Measurements from ENCODE around the gene ZNF318.
"Not testable (repeated sequence)": the region's sequence is repeated elsewhere in the genome, so short reads cannot be mapped to it uniquely, and the experiment has no call there.

ZNF318 gene

DNA sequence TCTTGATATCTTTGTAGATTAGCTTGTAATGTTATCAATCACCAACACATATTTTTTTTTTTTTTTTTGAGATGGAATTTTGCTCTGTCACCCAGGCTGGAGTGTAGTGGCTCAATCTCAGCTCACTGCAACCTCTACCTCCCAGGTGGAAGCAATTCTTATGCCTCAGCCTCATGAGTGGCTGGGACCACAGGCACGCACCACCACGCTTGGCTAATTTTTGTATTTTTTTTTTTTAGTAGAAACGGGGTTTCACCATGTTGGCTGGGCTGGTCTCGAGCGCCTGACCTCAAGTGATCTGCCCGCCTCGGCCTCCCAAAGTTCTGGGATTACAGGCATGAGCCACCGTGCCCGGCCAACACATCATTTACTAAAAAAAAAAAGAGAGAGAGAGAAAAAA lies 11.4 kb upstream of the ZNF318 start:
- DNase-seq = not testable (repeated sequence)

DNA sequence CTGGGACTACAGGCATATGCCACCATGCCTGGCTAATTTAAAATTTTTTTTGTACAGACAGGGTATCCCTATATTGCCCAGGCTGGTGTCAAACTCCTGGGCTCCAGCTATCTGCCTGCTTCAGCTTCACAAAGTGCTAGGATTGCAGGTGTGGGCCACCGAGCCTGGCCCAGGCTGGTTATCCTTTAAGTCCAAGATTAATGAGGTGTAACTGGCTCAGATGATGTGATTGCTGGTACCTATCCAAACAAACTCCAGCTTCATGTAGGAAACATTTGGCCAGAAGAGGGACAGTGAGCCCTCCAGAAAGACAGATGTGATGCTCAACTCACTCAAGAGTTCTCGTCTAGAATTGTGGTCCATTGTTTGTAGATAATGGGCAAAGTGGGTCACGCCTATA lies 9.2 kb upstream of the ZNF318 start:
- DNase-seq = no peak

DNA sequence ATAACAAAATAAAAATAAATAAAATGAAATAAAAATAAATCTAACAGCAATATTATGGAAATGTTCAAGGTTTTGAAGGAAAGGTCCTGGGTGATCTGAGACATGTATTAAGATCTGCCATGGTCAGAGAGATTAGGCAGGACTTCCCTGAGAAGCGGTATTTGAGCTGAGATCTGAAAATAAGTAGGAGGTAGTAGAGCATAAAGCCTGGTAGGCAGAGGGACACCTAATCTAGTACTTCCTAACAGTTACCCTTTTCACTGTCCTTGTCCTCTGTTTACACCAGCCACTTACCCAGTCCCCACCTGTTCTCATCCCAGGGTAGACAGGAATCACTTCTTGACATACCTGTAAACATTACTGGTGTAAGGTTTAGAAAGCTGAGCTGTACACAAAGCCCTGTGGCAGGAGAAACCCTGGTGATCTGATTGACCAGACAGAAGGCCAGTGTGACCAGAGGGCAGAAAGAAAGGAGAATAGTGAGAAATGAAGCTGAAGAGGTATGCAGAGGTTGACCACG lies 8.3 kb upstream of the ZNF318 start:
- DNase-seq = no peak

DNA sequence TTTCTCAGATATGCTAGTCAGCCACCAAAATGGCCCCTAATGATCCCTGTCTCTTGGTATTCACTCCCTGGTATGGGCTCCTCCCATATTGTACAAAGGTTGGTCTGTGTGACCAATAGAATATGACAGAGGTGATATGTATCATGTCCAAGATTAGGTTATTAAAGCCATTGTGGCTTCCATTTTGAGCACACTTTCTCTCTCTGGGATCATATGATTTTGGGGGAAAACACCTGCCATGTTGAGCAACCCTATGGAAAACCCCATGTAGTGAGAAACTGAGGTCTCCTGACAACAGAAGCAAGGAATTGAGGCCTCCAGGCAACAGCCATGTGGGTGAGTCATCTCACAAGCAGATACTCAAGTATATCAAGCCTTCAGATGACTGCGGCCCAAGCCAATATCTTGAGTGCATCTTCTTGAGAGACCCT lies 7.1 kb upstream of the ZNF318 start:
- no peak for DNase-seq

DNA sequence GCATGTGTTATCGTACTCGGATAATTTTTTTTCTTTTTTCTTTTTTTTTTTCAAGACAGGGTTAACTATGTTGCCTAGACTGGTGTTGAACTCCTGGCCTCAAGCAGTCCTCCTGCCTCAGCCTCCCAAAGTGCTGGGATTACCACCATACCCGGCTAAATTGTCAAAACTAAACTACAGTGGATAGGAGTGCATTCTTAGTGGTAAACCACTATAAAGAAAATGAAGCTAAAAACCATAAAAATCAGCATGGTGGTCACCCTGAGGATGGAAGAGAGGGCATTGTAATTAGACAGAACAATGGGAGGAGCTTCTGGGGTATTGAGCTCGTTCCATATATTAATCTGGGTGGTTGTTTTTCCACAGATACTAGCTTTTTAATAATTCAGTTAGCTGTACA lies 6.2 kb upstream of the ZNF318 start:
- no peak for DNase-seq

DNA sequence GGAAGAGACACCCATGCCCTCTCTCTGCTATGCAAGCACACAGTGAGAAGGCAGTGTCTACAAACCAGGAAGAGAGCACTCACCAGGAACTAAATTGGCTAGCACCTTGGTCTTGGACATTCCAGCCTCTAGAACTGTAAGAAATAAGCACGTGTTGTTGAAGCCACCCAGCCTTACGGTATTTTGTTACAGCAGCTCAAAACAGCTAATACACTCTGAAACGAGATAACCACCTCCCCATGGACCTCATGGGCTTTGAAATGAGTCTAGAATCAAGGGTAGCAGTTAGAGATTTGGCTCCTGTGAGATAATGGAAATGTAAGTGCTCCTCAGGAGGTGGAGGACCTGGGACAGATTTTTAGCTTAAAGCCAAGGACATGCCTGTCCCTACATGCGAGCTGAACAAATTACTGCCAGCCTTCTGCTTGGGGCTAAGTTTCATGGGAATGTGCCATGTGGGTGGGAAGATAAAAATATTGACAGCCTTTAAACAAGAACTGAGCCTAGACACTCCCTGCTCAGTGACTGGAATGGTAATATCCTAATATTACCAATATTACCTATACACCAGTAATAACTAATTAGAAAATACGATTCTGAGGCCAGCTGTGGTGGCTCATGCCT lies 3.9 kb upstream of the ZNF318 start:
- no peak for DNase-seq

DNA sequence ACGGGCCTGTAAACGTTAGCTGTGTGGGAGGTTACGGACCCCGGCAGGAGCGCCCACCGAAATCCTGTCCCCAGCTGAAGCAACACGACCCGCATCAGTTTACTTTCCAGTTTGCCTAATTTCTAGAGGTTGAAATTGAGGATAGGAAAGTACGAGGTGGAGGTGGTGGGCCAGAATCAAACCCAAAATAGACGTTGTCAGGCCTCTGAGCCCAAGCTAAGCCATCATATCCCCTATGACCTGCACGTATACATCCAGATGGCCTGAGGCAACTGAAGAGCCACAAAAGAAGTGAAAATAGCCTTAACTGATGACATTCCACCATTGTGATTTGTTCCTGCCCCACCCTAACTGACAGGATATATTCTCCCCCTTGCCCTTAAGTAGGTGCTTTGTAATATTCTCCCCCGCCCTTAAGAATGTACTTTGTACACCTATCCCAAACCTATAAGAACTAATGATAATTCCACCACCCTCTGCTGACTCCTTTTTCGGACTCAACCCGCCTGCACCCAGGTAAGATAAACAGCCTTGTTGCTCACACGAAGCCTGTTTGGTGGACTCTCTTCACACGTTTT lies 645 bp upstream of the ZNF318 start:
- DNase-seq = not testable (repeated sequence)

DNA sequence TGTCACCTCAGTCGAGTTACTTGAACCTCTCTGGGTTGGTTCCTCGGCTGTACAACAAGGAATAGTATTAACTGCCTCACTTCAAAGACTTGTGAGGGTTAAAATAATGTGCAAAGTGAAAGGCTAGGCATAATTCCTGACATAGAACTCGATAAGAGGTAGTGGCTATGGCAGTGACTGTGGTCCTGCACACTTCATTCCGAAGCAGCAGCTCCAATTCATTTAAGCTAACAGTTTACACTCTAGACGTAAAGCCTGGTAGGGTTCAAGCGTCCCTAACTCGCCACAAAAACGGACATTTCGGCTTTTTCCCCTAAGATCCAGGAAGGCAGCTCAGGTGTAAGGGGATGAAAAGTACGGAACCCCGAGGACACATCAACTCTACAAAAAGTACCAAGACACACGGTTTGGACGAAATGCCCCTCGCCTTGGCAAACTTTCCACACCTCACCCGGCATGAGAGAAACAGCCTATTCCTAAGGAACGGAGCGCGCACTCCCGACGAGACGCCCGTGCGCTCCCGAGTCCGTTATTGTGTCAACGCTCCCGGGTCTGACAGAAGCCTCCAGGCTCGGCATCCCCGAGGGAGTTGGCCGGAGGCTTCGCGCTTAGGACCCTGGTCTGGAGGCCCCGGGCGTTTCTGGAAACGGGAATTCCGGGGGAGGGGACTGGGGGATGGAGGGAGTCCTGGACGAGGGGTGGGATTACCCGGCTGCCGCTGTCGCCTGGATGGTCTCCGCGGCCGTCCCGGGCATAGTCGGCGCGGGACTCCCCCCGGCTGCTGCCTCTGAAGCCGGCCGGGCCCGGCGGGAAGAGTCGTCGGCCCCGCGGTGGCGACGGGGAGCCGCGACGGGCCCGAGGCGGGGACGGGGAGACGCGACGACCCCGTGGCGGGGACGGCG lies 937 bp downstream of the ZNF318 start:
- DNase-seq = peak; percentile 9

DNA sequence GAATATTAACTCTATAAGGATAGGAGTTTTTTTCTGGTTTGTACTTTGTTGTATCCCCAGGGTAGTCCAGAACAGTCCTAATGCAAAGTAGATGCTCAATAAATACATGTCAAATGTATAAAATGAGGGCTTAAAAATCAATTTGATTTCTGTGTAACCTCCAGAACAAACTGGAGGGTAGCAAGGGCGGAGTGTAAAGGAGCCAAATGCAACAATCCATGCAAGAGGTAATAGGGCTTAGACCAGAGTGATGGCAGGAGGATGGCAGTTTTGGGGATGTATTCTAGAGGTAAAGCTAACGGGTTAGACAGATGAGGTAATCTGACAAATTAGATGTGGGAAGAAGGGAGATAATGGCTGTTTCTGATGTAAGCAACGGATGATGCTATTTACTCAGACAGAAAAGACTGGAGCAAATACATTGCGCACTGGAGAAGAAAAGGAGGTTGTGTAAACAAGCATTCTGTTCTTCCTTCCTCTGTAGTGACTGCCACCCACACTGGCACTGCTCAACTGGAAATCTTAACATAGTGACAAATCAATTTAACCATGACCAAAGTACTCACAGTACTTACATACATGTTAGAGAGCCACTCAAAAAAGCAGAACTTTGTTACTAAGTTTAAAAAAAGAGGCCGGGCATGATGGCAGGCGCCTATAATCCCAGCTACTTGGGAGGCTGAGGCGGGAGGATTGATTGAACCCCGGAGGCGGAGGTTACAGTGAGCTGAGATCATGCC lies 2.0 kb downstream of the ZNF318 start:
- DNase-seq = no peak

DNA sequence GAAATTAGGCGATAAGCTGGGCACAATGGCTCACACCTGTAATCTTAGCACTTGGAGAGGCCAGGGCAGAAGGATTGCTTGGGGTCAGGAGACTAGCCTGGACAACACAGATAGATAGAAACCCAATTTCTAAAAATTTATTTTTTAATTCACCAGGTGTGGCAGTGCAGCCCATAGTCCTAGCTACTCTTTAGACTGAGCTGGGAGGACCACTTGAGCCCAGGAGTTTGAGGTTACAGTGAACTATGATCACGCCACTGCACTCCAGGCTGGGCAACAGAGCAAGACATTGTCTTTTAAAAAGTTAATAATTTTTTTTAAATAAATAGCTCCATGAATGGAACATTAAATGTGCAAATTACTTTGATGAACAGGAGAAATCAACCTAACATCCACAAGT lies 8.2 kb downstream of the ZNF318 start:
- no peak for DNase-seq

DNA sequence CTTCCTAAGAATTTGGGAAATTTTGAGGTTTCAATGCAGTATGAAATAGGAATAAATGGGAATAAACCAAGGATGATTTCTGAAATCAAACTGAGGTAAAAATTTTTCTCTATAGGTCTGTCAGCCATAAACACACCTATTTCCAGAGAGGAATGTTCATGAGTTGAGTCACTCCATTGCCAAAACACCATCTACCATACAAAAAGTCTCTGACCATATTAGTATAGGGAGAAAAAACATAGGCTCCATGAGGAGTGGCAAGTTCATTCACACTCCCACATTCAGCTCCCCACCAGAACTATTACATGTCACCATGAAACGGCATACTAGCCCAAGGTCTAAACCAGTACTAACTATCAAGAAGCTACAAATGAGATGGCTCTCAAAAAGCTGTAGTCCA lies 9.6 kb downstream of the ZNF318 start:
- no peak for DNase-seq

DNA sequence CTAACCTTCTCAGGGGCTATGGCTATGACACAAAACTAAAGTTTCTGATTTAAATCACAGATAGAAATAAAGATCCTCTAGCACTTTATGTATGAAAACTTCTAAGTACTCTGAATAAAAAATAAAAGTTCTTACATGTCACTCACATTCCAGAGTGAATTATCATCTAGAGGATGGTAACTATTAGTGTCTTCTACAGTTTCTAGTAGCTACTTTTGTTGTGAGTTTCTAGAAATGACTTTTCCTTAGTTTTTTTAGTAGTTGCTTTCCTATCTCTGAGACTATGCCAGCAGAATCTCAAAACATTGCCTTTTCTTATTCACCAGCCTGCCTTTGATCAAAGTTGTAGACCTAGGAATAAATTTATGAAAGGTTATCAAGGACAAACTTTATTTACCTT lies 10.1 kb downstream of the ZNF318 start:
- no peak for DNase-seq

DNA sequence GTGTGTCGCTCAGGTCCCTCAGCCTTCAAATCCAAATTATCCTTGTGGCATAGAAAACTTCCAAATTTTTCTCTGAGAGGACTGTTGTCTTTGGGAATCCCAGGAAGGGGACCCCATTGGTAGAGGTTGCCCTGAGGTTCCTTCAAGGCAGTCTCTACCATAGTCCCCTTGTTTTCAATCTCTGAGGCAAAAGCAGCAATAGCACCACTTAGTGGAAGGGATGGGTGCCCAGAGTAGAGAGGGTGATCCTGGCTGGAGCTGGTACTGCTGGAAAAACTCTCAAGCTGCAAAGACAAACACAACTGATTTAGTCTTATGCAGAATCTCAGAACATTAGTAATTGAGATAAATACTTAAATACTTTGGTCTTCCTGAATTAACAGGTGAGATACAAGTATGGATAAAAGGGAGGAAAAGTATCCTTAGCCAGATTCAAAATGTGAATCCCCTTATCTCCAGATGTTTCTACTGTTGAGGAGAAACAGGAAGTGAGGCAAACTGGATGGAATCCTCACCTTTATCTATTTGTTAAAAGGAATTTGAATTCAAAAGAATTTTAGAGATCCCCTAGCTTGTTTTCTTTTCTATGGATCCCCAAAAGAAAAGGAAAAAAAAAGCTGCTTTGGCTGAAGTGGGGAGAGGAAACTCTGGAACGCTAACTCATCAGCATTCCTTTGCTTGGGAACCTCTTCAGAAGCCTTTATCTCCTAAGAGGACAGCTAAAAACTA lies 13.4 kb downstream of the ZNF318 start:
- no peak for DNase-seq

DNA sequence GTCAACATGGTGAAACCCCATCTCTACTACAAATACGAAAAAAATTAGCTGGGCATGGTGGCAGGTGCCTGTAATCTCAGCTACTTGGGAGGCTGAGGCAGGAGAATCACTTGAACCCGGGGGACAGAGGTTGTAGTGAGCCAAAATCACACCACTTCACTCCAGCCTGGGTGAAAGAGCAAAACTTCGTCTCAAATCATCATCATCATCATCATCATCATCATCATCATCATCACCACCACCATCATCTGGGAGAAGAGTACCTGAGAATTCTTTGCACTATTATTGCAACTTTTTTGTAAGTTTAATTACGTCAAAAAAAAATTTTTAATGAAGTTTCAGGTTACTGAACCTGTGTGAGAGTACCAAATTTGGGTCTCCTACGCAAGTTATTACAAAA lies 17.5 kb downstream of the ZNF318 start:
- not testable (repeated sequence) for DNase-seq

DNA sequence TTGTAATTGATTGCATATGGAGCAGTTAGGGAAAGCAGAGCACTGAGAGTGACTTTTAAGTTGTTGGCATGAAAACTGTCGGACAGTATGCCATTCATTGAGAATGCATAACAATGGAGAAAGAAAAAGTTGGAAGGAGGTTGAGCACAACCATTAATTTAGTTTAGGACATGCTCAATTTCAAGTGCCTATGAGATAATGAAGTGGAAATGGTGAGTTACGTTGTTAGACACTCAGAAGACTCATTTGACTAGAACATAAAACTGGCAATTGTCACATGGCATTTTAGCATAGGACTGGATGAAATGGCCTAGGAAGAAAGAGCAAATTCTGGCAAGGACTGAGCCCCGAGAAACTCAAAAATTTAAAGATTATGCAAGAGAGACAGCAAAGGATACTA lies 22.0 kb downstream of the ZNF318 start:
- DNase-seq = no peak

DNA sequence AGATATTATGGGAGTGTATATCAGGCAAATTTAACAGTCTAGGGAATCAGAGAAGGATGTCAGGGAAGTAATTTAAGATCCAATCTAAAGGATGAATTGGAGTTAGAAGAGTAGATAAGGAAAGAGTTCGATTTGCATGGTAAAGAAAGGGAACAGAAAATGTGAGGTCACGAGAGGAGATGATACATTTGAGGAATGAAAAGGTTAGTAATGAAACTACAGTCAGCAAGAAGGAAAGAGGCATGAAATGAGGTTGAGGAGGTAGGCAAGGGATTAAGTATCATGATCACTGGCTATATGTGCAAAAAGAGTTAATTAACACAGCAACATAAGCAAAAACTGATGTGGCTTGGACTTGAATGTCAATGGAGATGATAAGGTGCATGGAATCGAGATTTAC lies 22.4 kb downstream of the ZNF318 start:
- no peak for DNase-seq

DNA sequence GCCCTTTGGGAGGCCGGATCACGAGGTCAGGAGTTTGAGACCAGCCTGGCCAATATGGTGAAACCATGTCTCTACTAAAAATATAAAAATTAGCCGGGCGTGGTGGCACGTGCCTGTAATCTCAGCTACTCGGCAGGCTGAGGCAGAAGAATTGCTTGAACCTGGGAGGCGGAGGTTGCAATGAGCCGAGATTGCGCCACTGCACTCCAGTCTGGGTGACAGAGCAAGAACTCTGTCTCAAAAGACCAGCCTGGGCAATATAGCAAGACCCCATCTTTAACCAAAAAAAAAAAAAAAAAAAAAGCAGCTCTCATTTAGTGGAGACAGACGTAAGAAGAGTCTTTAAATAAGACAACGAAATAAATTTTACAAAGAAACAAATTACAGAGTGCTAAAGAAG lies 23.2 kb downstream of the ZNF318 start:
- DNase-seq = not testable (repeated sequence)

DNA sequence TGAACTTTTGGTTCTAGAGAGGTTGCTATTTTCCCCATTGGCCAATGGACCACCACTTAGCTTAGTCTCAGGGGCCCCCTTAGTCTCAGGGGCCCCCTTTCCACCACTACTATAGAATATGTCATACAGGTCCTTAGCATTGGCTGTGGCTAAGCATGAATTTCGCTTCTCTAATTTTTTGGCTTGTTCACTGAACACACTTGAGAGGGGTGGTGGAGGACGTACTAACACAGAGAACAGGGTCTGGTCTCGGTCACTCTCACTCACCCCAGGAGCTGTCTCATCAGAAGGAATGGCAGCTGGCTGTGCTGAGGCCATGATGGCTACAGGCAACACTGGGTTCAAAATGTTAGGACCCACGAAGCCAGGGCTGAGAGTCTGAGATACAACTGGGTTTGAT lies 30.3 kb downstream of the ZNF318 start:
- no peak for DNase-seq

DNA sequence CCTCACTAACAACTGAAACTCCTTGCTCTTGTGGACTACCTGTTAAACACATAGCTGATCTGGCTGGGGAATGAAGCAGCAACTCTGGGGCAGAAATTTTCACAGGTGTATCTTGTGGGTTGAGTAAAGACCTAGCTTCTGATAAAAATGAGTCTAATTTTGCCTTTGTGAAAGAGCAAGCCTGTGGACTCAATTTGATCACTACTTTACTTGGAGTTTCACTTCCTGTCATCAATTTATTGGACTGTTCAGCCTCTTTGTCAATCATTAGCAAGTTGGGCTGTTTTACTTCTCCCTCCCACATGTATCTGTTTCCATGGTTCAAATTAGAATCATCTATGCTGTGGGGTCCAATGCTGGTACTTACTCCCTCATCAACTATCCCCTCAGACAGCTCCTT lies 31.2 kb downstream of the ZNF318 start:
- no peak for DNase-seq

DNA sequence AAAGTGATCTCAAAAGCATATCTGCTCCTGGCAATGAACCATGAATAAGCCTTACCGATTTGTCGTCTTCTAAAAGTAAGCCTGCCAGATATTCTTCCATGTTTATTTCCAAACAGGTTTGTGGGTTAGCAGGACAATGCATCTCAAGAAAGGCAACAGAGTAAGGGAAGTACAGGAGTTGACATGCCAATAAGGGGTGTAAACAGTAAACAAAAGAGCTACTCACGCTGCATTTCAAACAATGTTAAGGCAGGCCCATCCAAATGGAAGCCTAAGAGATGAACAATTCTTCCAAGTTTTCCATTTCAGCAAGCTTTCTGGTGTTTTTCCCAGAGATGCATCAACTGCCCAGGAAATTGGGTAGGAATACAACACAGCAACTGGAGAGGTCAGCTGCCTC lies 33.1 kb downstream of the ZNF318 start:
- no peak for DNase-seq

DNA sequence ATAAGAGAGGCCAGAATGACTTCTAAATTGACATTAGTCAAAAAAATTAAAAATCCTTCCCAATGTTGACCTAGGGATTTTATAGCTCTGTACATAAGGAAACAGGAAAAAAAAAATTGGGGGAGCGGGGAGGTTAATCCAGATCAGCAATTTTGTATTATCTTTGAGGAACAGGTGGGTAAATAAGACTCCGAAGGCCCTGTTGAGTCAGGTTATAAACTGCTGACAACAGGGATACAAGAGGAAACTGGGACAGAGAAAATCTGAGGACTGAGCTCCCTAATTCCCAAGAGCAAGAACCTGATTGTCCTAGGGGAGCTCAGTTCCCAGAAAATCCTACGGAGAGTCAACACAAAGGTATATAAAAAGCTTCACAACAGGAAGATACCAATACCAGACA lies 34.0 kb downstream of the ZNF318 start:
- no peak for DNase-seq

DNA sequence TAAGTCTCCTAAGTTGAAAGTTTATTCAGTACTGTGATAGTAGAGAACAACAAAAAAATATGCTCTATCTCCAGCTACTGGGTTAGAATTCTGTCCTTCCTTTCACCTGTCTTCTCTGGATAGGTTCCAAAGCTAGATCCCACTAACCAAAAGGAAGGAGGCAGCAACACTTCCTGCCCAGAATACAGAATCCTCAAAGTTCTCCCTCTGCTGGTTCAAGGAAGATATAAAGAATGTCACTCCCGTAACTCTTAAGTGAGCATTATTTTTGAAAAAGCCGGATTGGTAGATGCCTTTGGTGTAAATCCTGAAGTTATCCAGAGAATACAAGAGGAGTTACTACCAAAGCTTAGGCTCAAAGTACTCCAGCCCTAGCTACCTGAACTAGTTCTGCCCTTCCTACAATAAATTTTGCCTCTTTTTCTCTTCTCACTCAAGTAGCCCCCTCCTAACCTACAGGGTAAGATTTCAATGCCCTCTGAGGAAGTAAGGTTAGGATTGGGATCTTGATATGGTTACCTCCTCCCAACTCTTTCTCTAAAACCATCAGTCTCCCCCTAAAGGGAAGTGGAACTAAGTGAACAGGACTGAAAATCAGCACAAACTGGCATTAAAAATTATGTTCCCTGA lies 34.9 kb downstream of the ZNF318 start:
- no peak for DNase-seq

Data from T-helper 9 cell (primary cell).